HEK293 (cell line): ENCODE results near the gene EMP3.

Experiments
- CTCF ChIA-PET: fragments of 350-600 bp; formaldehyde crosslinking; extraction: SDS; loops from one replicate; lab custom pipeline; 2021; ENCODE audit warnings: antibody characterized with exemption; lab: Yijun Ruan, JAX
- POLR2A ChIA-PET: fragments of 300-600 bp; formaldehyde crosslinking; extraction: SDS; loops from one replicate; lab custom pipeline; 2020; ENCODE audit warnings: antibody characterized with exemption, inconsistent platforms; lab: Yijun Ruan, JAX
- H3K27ac ChIP-seq: fragments of 200-500 bp; sonication (Bioruptor generic); 2 replicates; pipeline ENCODE4 v1.5.1; 2014; ENCODE audit warnings: low read depth, low read length, control low read depth, inconsistent platforms; ENCODE audit errors: extremely low read depth
- H3K36me3 ChIP-seq, 2 experiments: fragments of 200-500 bp in 1 of 2; sonication (Bioruptor generic) in 1 of 2; 1 replicate in 1 of 2; 2 replicates in 1 of 2; pipeline ENCODE4 v1.5.1; 2014 to 2017; ENCODE audit warnings: inconsistent platforms in 2 of 2, low read length in 2 of 2; ENCODE audit not compliant: control insufficient read depth in 2 of 2, insufficient read depth in 1 of 2
- H3K4me1 ChIP-seq: fragments of 200-500 bp; sonication (Bioruptor generic); 2 replicates; pipeline ENCODE4 v1.5.1; 2014; ENCODE audit warnings: mild to moderate bottlenecking, low read length, inconsistent platforms; ENCODE audit not compliant: control insufficient read depth, insufficient read depth
- H3K4me3 ChIP-seq: 2 replicates; pipeline ENCODE4 v1.5.1; 2011; ENCODE audit warnings: low read depth, mild to moderate bottlenecking, control low read depth, low read length, moderate library complexity
- H3K9me3 ChIP-seq: fragments of 200-500 bp; sonication (Bioruptor generic); 2 replicates; pipeline ENCODE4 v1.5.1; 2014; ENCODE audit warnings: low read depth, low read length, inconsistent platforms; ENCODE audit not compliant: control insufficient read depth, insufficient read depth
- HIC1 ChIP-seq: fragments of 450-650 bp; formaldehyde crosslinking; IDR thresholded peaks from 2 replicates; pipeline ENCODE4 v1.5.1; 2016; ENCODE audit warnings: missing biosample characterization, missing genetic modification characterization
- KLF7 ChIP-seq: fragments of 450-650 bp; formaldehyde crosslinking; IDR thresholded peaks from 2 replicates; pipeline ENCODE4 v1.5.1; 2016; ENCODE audit warnings: missing biosample characterization, missing genetic modification characterization, borderline replicate concordance
- KLF8 ChIP-seq: fragments of 450-650 bp; formaldehyde crosslinking; IDR thresholded peaks from 2 replicates; pipeline ENCODE4 v1.5.1; 2016; ENCODE audit warnings: missing biosample characterization, missing genetic modification characterization
- OSR2 ChIP-seq: fragments of 450-650 bp; formaldehyde crosslinking; IDR thresholded peaks from 2 replicates; pipeline ENCODE4 v1.5.1; 2016; ENCODE audit warnings: missing biosample characterization, missing genetic modification characterization
- ZBTB1 ChIP-seq: fragments of 450-650 bp; formaldehyde crosslinking; IDR thresholded peaks from 2 replicates; pipeline ENCODE4 v1.5.1; 2016; ENCODE audit warnings: missing biosample characterization, missing genetic modification characterization
- ZFP37 ChIP-seq: fragments of 450-650 bp; formaldehyde crosslinking; IDR thresholded peaks from 2 replicates; pipeline ENCODE4 v1.5.1; 2016; ENCODE audit warnings: missing biosample characterization, missing genetic modification characterization
- ZIC2 ChIP-seq: fragments of 450-650 bp; formaldehyde crosslinking; IDR thresholded peaks from 2 replicates; pipeline ENCODE4 v1.5.1; 2016; ENCODE audit warnings: missing biosample characterization, missing genetic modification characterization
- ZNF138 ChIP-seq: fragments of 450-650 bp; formaldehyde crosslinking; IDR thresholded peaks from 2 replicates; pipeline ENCODE4 v1.5.1; 2016; ENCODE audit warnings: missing biosample characterization, missing genetic modification characterization, borderline replicate concordance
- ZNF223 ChIP-seq: fragments of 450-650 bp; formaldehyde crosslinking; IDR thresholded peaks from 2 replicates; pipeline ENCODE4 v1.5.1; 2016; ENCODE audit warnings: missing biosample characterization, missing genetic modification characterization
- ZNF24 ChIP-seq: fragments of 450-650 bp; formaldehyde crosslinking; IDR thresholded peaks from 2 replicates; pipeline ENCODE4 v1.5.1; 2016; ENCODE audit warnings: missing biosample characterization, missing genetic modification characterization
- ZNF391 ChIP-seq: fragments of 450-650 bp; formaldehyde crosslinking; IDR thresholded peaks from 2 replicates; pipeline ENCODE4 v1.5.1; 2016; ENCODE audit warnings: low read depth, missing biosample characterization, missing genetic modification characterization, borderline replicate concordance
- ZNF398 ChIP-seq: fragments of 450-650 bp; formaldehyde crosslinking; IDR thresholded peaks from 2 replicates; pipeline ENCODE4 v1.5.1; 2017; ENCODE audit warnings: missing biosample characterization, missing genetic modification characterization
- ZNF404 ChIP-seq: fragments of 450-650 bp; formaldehyde crosslinking; IDR thresholded peaks from 2 replicates; pipeline ENCODE4 v1.5.1; 2017; ENCODE audit warnings: missing biosample characterization, missing genetic modification characterization
- ZNF48 ChIP-seq: fragments of 450-650 bp; formaldehyde crosslinking; IDR thresholded peaks from 2 replicates; pipeline ENCODE4 v1.5.1; 2016; ENCODE audit warnings: missing biosample characterization, missing genetic modification characterization
- ZNF560 ChIP-seq: fragments of 450-650 bp; formaldehyde crosslinking; IDR thresholded peaks from 2 replicates; pipeline ENCODE4 v1.5.1; 2017; ENCODE audit warnings: missing biosample characterization, missing genetic modification characterization, borderline replicate concordance
- ZNF76 ChIP-seq: fragments of 450-650 bp; formaldehyde crosslinking; IDR thresholded peaks from 2 replicates; pipeline ENCODE4; 2016; ENCODE audit warnings: low read depth, missing biosample characterization, missing genetic modification characterization, borderline replicate concordance
- TF ChIP-seq, protein P1 (sequence below): fragments of 450-650 bp; formaldehyde crosslinking; IDR thresholded peaks from 2 replicates; pipeline ENCODE4 v1.5.1; 2017; ENCODE audit warnings: missing biosample characterization, mild to moderate bottlenecking, missing genetic modification characterization, moderate library complexity
- TF ChIP-seq, protein P2 (sequence below): fragments of 450-650 bp; formaldehyde crosslinking; IDR thresholded peaks from 2 replicates; pipeline ENCODE4 v1.5.1; 2017; ENCODE audit warnings: missing biosample characterization, missing genetic modification characterization
- TF ChIP-seq, protein P3 (sequence below): fragments of 450-650 bp; formaldehyde crosslinking; IDR thresholded peaks from 2 replicates; pipeline ENCODE4 v1.5.1; 2016; ENCODE audit warnings: missing biosample characterization, missing genetic modification characterization, low read depth

EMP3 gene

GRCh38 chr19:48287748-48288147, 37.6 kb upstream of the EMP3 start:
- H3K4me1 ChIP-seq = no peaks in the 10 kb centered on the region
- TF ChIP-seq OSR2 (no peak), ZNF404 (tag by site-specific recombination) (no peak), ZFP37 (tag by site-specific recombination) (no peak), HIC1 (no peak), ZNF398 (tag by site-specific recombination) (no peak), ZNF560 (tag by site-specific recombination) (no peak), KLF7 (tag by site-specific recombination) (no peak), ZNF138 (tag by site-specific recombination) (no peak), ZNF48 (tag by site-specific recombination) (no peak), ZNF223 (no peak), KLF8 (tag by site-specific recombination) (no peak), ZIC2 (no peak), ZNF24 (tag by site-specific recombination) (no peak), ZNF76 (tag by site-specific recombination) (no peak), ZBTB1 (tag by site-specific recombination) (no peak), ZNF391 (no peak)
- TF ChIP-seq, protein P1, sequence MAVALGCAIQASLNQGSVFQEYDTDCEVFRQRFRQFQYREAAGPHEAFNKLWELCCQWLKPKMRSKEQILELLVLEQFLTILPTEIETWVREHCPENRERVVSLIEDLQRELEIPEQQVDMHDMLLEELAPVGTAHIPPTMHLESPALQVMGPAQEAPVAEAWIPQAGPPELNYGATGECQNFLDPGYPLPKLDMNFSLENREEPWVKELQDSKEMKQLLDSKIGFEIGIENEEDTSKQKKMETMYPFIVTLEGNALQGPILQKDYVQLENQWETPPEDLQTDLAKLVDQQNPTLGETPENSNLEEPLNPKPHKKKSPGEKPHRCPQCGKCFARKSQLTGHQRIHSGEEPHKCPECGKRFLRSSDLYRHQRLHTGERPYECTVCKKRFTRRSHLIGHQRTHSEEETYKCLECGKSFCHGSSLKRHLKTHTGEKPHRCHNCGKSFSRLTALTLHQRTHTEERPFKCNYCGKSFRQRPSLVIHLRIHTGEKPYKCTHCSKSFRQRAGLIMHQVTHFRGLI (tag by site-specific recombination) = no peak
- TF ChIP-seq, protein P2, sequence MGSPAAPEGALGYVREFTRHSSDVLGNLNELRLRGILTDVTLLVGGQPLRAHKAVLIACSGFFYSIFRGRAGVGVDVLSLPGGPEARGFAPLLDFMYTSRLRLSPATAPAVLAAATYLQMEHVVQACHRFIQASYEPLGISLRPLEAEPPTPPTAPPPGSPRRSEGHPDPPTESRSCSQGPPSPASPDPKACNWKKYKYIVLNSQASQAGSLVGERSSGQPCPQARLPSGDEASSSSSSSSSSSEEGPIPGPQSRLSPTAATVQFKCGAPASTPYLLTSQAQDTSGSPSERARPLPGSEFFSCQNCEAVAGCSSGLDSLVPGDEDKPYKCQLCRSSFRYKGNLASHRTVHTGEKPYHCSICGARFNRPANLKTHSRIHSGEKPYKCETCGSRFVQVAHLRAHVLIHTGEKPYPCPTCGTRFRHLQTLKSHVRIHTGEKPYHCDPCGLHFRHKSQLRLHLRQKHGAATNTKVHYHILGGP = no peak
- TF ChIP-seq, protein P3, sequence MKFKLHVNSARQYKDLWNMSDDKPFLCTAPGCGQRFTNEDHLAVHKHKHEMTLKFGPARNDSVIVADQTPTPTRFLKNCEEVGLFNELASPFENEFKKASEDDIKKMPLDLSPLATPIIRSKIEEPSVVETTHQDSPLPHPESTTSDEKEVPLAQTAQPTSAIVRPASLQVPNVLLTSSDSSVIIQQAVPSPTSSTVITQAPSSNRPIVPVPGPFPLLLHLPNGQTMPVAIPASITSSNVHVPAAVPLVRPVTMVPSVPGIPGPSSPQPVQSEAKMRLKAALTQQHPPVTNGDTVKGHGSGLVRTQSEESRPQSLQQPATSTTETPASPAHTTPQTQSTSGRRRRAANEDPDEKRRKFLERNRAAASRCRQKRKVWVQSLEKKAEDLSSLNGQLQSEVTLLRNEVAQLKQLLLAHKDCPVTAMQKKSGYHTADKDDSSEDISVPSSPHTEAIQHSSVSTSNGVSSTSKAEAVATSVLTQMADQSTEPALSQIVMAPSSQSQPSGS (tag by site-specific recombination) = no peak
- no peak overlapping the region for H3K27ac ChIP-seq
- H3K9me3 ChIP-seq = no peaks in the 10 kb centered on the region
- H3K4me3 ChIP-seq = no peak overlapping the region
- POLR2A ChIA-PET = interaction anchor here (0.5 kb wide), 1 partner anchor 861 kb away, joined by 3 read pairs; no protein-coding TSS in a partner anchor
- H3K36me3 ChIP-seq = no peaks in the 10 kb centered on the region
- CTCF ChIA-PET = interaction anchor here (0.6 to 5.3 kb wide), 7 partner anchors 10 to 178 kb away, joined by 3 to 62 read pairs (median 3); no protein-coding TSS in a partner anchor
